HG03045 (cell line): Measurements from ENCODE around the gene PLCG2.

Source experiments
- ATAC-seq: cut with Tn5 transposase; IDR thresholded peaks from one replicate; pipeline ENCODE4 v1.9.1; 2021; ENCODE audit warnings: mild to moderate bottlenecking, moderate library complexity; ENCODE audit not compliant: unreplicated experiment

The PLCG2 gene

GRCh38 chr16:81841722-81842121 lies 62.6 kb downstream of the PLCG2 start:
- peak; percentile 41 for ATAC-seq

GRCh38 chr16:81842564-81843242 lies 63.6 kb downstream of the PLCG2 start:
- ATAC-seq: no peak

DNA sequence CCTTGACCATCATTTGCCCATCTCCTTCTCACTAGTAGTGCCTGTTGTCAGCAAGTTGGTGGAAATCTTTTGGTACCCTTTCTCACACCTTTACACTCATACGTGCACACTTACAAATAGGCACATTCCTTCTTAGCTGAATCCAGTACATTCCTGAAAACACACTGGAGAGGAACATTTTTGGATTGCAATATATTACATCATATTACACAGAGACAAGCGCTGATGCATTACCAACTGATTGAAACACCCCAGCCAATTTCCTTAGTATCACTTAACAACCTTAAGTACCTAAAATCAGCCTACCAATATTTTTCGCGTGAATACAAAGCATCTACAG lies 64.1 kb downstream of the PLCG2 start:
- ATAC-seq: no peak

GRCh38 chr16:81843683-81844082 lies 64.6 kb downstream of the PLCG2 start:
- no peak for ATAC-seq

DNA sequence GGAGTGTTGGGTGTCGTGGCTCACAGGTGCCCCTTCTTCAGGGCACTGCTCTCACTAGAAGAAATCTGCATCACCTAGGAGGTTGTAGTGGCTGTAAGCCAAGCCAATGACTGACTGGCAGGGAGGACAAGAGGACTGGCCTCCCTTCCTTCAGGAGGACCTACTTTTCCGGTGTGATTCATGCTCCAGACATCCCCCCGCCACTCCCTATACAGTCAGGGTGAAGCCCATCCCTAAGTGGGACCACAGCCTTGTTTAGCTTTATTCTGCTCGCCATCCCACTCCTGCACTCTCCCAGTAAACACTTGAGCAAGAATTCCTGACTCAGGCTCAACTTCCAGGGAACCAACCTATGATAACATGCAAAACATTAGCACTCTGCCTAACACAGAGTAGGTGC lies 67.0 kb downstream of the PLCG2 start:
- ATAC-seq: no peak

- no peak for ATAC-seq
Measured at GRCh38 chr16:81848306-81848853, 69.3 kb downstream of the PLCG2 start.

- ATAC-seq: no peak
Measured at GRCh38 chr16:81850197-81850944, 71.3 kb downstream of the PLCG2 start.

DNA sequence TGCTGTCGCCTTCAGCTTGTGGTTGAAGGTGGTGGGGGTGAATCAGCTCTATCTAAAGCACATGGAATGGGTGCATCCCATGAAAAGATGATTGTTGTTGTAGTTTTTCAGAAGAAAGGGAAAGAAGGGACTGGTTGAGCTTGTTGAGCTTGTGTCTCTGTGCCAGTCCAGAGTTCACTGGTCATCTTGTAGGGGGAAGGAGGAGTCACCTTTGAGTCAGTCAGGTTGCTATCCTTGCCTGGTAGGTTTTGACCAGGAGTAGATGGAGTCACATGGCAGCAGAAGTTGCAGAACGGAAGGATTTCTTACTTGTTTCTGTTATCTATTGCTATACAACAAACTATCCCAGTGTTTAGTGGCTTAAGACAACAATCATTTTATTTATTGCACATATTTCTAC lies 73.3 kb downstream of the PLCG2 start:
- ATAC-seq: no peak

- ATAC-seq: no peak
Measured at GRCh38 chr16:81855552-81856153, 76.6 kb downstream of the PLCG2 start.

- no peak for ATAC-seq
Measured at GRCh38 chr16:81860287-81861266, 81.5 kb downstream of the PLCG2 start.

DNA sequence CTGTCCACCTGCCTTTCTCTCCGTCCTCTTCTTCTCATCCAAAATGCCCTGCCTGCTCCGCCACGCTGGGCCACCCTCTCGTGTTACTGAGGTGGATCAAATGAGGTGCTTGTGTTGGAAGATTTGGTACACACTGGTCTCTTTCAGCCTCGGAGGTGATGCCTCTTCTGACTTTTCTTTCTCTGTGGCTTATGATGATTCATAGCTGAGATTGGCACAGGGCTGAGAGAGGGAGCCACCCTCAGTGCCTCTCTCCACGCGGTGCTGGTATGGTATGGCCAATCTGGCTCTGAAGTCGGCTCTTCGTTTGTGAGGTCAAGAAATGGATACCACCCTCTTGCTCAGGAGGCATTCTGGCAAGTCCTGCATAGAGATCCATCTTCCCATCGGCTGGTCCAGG lies 82.4 kb downstream of the PLCG2 start:
- no peak for ATAC-seq

DNA sequence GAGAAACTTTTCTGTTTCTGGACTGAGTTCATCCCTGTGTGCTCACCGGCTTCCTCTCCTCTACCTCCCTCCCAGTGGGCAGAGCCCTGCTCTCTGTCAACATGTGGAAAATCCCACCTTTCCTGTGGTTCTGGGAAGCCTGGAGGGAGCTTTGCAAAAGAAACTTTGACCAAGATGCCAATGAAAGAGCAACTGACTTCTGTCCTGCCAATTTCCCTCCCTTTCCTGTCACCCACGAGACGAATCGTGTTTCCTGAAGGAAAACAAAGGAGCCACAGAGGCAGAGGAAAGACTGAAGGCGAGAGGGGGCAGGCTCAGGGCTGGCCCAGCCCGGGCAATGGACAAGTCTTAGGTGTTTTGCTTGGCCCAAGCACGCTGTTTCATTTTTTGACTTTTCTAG lies 82.8 kb downstream of the PLCG2 start:
- ATAC-seq: no peak

DNA sequence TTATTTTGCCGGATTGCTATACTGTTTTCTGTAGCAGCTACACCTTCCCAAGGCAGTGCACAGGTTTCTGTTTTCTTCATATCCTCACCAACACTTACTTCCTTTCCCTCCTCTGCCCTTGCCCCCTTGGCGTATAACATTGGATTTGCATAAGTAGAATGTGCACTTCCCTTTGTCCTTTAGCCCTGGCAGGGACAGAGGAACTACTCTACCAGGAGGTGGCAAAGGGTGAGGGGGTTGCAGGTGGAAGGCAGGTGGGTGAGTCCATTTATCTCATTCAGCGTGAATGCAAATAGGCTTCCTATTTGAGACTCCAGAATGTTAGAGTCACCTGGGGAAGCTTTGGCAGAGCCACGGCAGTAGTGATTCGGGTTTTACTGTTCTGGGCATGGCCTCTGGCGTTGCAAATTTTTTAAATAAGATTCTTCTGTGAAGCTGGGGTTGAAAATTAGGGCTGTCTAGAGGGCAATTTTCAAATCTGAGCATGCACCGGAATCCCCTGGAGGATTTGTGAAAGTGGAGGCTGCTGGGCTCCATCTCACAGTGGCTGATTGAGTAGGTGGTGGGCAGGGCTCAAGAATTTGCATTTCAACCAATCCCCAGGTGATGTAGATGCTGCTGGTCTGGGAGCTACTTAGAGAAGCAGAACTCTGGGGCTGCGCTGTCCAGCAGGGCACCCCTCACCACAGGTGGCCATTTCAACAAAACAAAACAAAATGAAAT lies 84.7 kb downstream of the PLCG2 start:
- peak; percentile 73 for ATAC-seq

- no peak for ATAC-seq
Measured at GRCh38 chr16:81864646-81865382, 85.7 kb downstream of the PLCG2 start.

GRCh38 chr16:81866820-81867440 lies 87.8 kb downstream of the PLCG2 start:
- ATAC-seq: no peak

GRCh38 chr16:81868057-81868748 lies 89.1 kb downstream of the PLCG2 start:
- no peak for ATAC-seq

GRCh38 chr16:81869326-81869725 lies 90.2 kb downstream of the PLCG2 start:
- no peak for ATAC-seq

DNA sequence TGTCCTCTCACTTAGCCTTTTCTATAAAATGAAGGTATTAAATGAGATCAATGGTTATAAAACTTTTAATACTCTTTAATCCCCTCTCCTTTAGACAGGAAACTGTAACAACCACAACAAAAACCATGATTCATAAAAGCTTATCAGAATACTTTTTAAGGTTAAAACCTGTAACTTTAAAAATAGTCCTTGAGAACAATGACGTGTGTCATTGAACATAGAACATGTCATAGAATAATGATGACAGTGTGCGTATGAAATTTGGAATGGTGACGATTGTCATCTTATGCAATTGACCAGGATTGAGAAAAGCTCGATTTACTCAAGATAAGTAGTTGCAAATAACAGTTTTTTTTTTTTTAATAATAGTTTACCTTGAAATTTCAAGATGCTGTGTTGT lies 94.1 kb downstream of the PLCG2 start:
- no peak for ATAC-seq
